HepG2 (cell line): ENCODE results near the gene ZNF444. TPM values are rescaled to one million over a fixed set of nuclear protein-coding genes. Genes with fewer than 3 reads are reported as not detected.

Source experiments
- CAMTA2 ChIP-seq: sonication (generic); formaldehyde crosslinking; IDR thresholded peaks from 2 replicates; pipeline ENCODE4 v1.4.0; 2020; ENCODE audit warnings: mild to moderate bottlenecking, missing genetic modification reagents, borderline replicate concordance
- EZH2 ChIP-seq: conservative IDR thresholded peaks from 2 replicates; pipeline ENCODE4 v1.6.1; 2012; ENCODE audit warnings: mild to moderate bottlenecking, low read depth, low read length, moderate library complexity
- JARID2 ChIP-seq: sonication (generic); formaldehyde crosslinking; IDR thresholded peaks from 2 replicates; pipeline ENCODE4 v1.8.1; 2023; ENCODE audit warnings: missing genetic modification reagents, inconsistent platforms; ENCODE audit not compliant: insufficient replicate concordance
- KDM1A ChIP-seq: IDR thresholded peaks from 2 replicates; pipeline ENCODE4 v1.6.1; 2016; ENCODE audit warnings: missing compliant biosample characterization
- KLF12 ChIP-seq: sonication (generic); formaldehyde crosslinking; IDR thresholded peaks from 2 replicates; pipeline ENCODE4 v1.4.0; 2020; ENCODE audit warnings: missing genetic modification reagents, borderline replicate concordance
- NAIF1 ChIP-seq: sonication (generic); formaldehyde crosslinking; IDR thresholded peaks from 2 replicates; pipeline ENCODE4 v1.5.0; 2020; ENCODE audit warnings: mild to moderate bottlenecking, missing genetic modification reagents, borderline replicate concordance
- NR3C1 ChIP-seq: sonication (generic); formaldehyde crosslinking; IDR thresholded peaks from 2 replicates; pipeline ENCODE4 v1.4.0; 2020; ENCODE audit warnings: missing genetic modification reagents
- PCBP2 ChIP-seq: fragments of 200-400 bp; formaldehyde crosslinking; optimal IDR thresholded peaks from 2 replicates; pipeline ENCODE3; 2018; ENCODE audit warnings: low read length, low read depth; ENCODE audit not compliant: poor library complexity, severe bottlenecking
- PHF8 ChIP-seq: sonication (generic); formaldehyde crosslinking; IDR thresholded peaks from 2 replicates; pipeline ENCODE4 v1.5.0; 2020; ENCODE audit warnings: missing genetic modification reagents
- RFX1 ChIP-seq: fragments of 450-650 bp; IDR thresholded peaks from 2 replicates; pipeline ENCODE4 v1.6.1; 2017
- RFX5 ChIP-seq: IDR thresholded peaks from 2 replicates; pipeline ENCODE4 v1.6.1; 2011; ENCODE audit warnings: low read depth, low read length, improper control_type of control experiment
- SETDB1 ChIP-seq: sonication (generic); formaldehyde crosslinking; IDR thresholded peaks from 2 replicates; pipeline ENCODE4 v1.5.1; 2020; ENCODE audit warnings: missing genetic modification reagents, mild to moderate bottlenecking, borderline replicate concordance
- U2AF1 ChIP-seq: fragments of 200-400 bp; formaldehyde crosslinking; optimal IDR thresholded peaks from 2 replicates; pipeline ENCODE3; 2017; ENCODE audit warnings: mild to moderate bottlenecking, low read depth, low read length
- ZC3H13 ChIP-seq: sonication (generic); formaldehyde crosslinking; IDR thresholded peaks from 2 replicates; pipeline ENCODE4 v1.8.1; 2023; ENCODE audit warnings: mild to moderate bottlenecking, missing genetic modification reagents, moderate library complexity
- ZFAT ChIP-seq: sonication (generic); formaldehyde crosslinking; conservative IDR thresholded peaks from 2 replicates; pipeline ENCODE4 v1.8.1; 2023; ENCODE audit warnings: missing genetic modification reagents, inconsistent platforms
- ZNF17 ChIP-seq: sonication (generic); formaldehyde crosslinking; IDR thresholded peaks from 2 replicates; pipeline ENCODE4 v1.5.0; 2020; ENCODE audit warnings: mild to moderate bottlenecking, missing genetic modification reagents
- ZNF225 ChIP-seq: sonication (generic); formaldehyde crosslinking; IDR thresholded peaks from 2 replicates; pipeline ENCODE4 v1.4.0; 2020; ENCODE audit warnings: mild to moderate bottlenecking, missing genetic modification reagents
- ZNF335 ChIP-seq: sonication (generic); formaldehyde crosslinking; IDR thresholded peaks from 2 replicates; pipeline ENCODE4 v1.4.0; 2020; ENCODE audit warnings: missing genetic modification reagents
- ZNF441 ChIP-seq: sonication (generic); formaldehyde crosslinking; IDR thresholded peaks from 2 replicates; pipeline ENCODE4 v1.7.0; 2021; ENCODE audit warnings: missing genetic modification reagents, borderline replicate concordance
- ZNF556 ChIP-seq: sonication (generic); formaldehyde crosslinking; IDR thresholded peaks from 2 replicates; pipeline ENCODE4 v1.4.0; 2020; ENCODE audit warnings: mild to moderate bottlenecking, missing genetic modification reagents, borderline replicate concordance
- ZNF883 ChIP-seq: sonication (generic); formaldehyde crosslinking; IDR thresholded peaks from 2 replicates; pipeline ENCODE4 v1.5.1; 2020; ENCODE audit warnings: mild to moderate bottlenecking, missing genetic modification reagents; ENCODE audit errors: not compliant biosample characterization
- polyA plus RNA-seq, 8 experiments: library from polyadenylated mRNA; depleted of rRNA in 3 of 8; stranded (reverse) in 7 of 8; unstranded in 1 of 8; fragments of >200 nt; fragmentation: Illumina TruSeq in 4 of 8; extraction: Trizol in 4 of 8; gene quantifications; 2 replicates each; pipeline versions ENCODE4 v1.2.1 to v1.2.3, GENCODE V29; 2011 to 2016; ENCODE audit warnings: low read depth in 4 of 8, missing spikeins in 1 of 8, mixed read lengths in 1 of 8; ENCODE audit not compliant: insufficient read depth in 1 of 8
- total RNA-seq, 5 experiments: library from RNA; depleted of rRNA; stranded (reverse); fragments of >200 nt; fragmentation: Illumina TruSeq; extraction: Trizol; gene quantifications; 2 replicates each; pipeline ENCODE4 v1.2.3, GENCODE V29; 2016; ENCODE audit warnings: low read depth in 1 of 5
- TF ChIP-seq, protein P1 (sequence below): sonication (generic); formaldehyde crosslinking; IDR thresholded peaks from 2 replicates; pipeline ENCODE4 v1.4.0; 2020; ENCODE audit warnings: missing genetic modification reagents
- TF ChIP-seq, protein P2 (sequence below): sonication (generic); formaldehyde crosslinking; IDR thresholded peaks from 2 replicates; pipeline ENCODE4 v1.4.0; 2020; ENCODE audit warnings: missing genetic modification reagents, low read depth, mild to moderate bottlenecking, borderline replicate concordance
- TF ChIP-seq, protein P3 (sequence below): IDR thresholded peaks from 2 replicates; pipeline ENCODE4 v1.6.1; 2012; ENCODE audit warnings: inconsistent platforms
- TF ChIP-seq, protein P4 (sequence below): sonication (generic); formaldehyde crosslinking; IDR thresholded peaks from 2 replicates; pipeline ENCODE4 v1.5.0; 2020; ENCODE audit warnings: missing genetic modification reagents

Gene ZNF444
- total and polyA plus RNA-seq, 2 of the 13 experiments (the other 11 are each of a cell fraction or from before 2014, with no cell fraction given), result 27.4 to 30.3 TPM

DNA sequence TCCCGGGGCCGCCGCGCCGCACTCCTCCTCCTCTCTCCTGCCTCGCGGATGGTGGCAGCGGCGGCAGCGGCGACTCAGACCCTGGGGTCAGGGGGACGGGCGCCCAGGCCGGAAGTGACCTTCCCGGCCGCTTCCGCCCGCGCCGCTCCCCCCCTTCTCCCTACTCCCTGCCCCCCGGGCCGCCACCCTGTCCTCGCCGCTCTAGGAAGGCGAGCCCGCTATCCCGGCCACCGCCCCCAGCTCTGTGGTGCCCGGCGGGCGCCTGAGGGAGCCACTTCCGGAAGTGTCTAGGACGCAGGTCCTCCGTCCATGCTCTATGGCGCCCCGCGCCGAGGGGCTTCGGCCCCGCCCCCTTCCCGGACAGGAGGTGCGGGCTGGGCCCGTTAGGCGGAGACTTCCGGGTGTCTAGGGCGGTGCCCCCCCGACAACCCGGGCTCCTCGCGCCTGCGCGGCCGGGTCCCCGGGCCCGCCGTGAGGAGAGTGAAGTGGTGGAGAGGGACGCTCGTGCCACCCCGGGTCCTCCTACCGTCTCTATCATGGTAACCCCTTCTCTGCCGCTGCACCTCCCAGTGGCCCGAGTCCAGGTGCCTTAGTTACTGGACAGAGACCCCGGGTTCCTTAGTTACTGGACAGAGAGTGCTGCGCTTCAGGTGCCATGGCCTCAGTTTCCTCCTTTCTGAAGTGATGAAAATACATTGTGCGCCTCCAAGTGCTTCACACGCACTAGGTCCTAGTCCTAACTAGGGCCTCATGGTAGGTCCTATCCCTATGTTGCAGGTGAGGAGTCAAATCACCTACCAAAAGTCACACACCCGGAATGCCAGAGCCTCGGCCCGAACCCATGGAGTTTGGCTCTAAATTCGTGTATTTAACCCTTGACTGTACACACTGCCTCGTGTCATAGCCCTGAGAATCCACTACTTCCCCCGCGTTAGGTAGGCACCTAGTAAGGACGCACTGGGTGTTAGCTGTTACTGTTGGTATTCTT, 19.6 kb upstream of the ZNF444 start, which contains the start of gene ZNF787 (continued):
- peak; percentile 88; the same call in 1 of the 2 replicates for TF ChIP-seq ZNF556
- TF ChIP-seq ZFAT, result no peak
- no peak for TF ChIP-seq RFX5
- no peak for TF ChIP-seq ZNF883 (CRISPR knock-in tag)
- no peak; the same call in 1 of the 2 replicates for TF ChIP-seq NAIF1 (CRISPR knock-in tag)
- no peak for TF ChIP-seq PCBP2
- no peak; the same call in 1 of the 2 replicates for TF ChIP-seq ZC3H13 (CRISPR knock-in tag)
- peak; percentile 56; the same call in 1 of the 2 replicates for TF ChIP-seq PHF8
- no peak for TF ChIP-seq ZNF225 (CRISPR knock-in tag)
- TF ChIP-seq ZNF17, result no peak
- no peak for TF ChIP-seq KDM1A
- TF ChIP-seq, protein P1, sequence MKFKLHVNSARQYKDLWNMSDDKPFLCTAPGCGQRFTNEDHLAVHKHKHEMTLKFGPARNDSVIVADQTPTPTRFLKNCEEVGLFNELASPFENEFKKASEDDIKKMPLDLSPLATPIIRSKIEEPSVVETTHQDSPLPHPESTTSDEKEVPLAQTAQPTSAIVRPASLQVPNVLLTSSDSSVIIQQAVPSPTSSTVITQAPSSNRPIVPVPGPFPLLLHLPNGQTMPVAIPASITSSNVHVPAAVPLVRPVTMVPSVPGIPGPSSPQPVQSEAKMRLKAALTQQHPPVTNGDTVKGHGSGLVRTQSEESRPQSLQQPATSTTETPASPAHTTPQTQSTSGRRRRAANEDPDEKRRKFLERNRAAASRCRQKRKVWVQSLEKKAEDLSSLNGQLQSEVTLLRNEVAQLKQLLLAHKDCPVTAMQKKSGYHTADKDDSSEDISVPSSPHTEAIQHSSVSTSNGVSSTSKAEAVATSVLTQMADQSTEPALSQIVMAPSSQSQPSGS (CRISPR knock-in tag), result no peak
- peak; percentile 15 for TF ChIP-seq JARID2 (CRISPR knock-in tag)
- peak; percentile 69 for TF ChIP-seq U2AF1
- TF ChIP-seq, protein P2, sequence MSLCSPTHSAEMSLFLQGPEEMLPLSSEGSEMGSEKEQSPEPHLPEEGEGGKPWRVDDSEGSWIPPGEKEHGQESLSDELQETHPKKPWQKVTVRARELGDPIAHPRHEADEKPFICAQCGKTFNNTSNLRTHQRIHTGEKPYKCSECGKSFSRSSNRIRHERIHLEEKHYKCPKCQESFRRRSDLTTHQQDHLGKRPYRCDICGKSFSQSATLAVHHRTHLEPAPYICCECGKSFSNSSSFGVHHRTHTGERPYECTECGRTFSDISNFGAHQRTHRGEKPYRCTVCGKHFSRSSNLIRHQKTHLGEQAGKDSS, result peak; percentile 94
- TF ChIP-seq SETDB1 (CRISPR knock-in tag), result no peak
- TF ChIP-seq EZH2, result no peak
- no peak for TF ChIP-seq RFX1
- peak; percentile 67; the same call in 1 of the 2 replicates for TF ChIP-seq KLF12 (CRISPR knock-in tag)
- TF ChIP-seq, protein P3, sequence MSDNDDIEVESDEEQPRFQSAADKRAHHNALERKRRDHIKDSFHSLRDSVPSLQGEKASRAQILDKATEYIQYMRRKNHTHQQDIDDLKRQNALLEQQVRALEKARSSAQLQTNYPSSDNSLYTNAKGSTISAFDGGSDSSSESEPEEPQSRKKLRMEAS, result peak; percentile 70
- no peak for TF ChIP-seq NR3C1 (CRISPR knock-in tag)
- TF ChIP-seq ZNF335 (CRISPR knock-in tag), result peak; percentile 23; the same call in 1 of the 2 replicates
- TF ChIP-seq, protein P4, sequence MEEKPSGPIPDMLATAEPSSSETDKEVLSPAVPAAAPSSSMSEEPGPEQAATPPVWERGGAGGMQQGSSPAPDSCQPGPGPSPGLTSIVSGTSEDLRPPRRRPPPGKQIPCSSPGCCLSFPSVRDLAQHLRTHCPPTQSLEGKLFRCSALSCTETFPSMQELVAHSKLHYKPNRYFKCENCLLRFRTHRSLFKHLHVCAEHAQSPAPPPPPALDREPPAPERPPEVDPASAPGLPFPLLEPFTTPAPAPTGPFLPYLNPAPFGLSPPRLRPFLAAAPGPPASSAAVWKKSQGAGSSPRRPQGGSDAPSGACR, result peak; percentile 60; the same call in 1 of the 2 replicates
- TF ChIP-seq CAMTA2 (CRISPR knock-in tag), result no peak
- TF ChIP-seq ZNF441 (CRISPR knock-in tag), result peak; percentile 17; the same call in 1 of the 2 replicates
